ENCODE measurements around the gene HMBS.

- TF ChIP-seq GLIS1 (tag by site-specific recombination; IDR thresholded peaks at IDR 0.05) (no peak), CTCF (tag by site-specific recombination; IDR thresholded peaks at IDR 0.05) (no peak), ZNF18 (tag by site-specific recombination; IDR thresholded peaks at IDR 0.05) (no peak), SP2 (tag by site-specific recombination; IDR thresholded peaks at IDR 0.05) (no peak), ZNF76 (tag by site-specific recombination; IDR thresholded peaks at IDR 0.05; ENCODE audit: borderline replicate concordance, low read depth) (no peak), ATF2 (tag by site-specific recombination; IDR thresholded peaks at IDR 0.05; ENCODE audit: low read depth) (no peak), ZBTB8A (tag by site-specific recombination; IDR thresholded peaks at IDR 0.05) (no peak), YY1 (tag by site-specific recombination; IDR thresholded peaks at IDR 0.05) (no peak), ZEB2 (tag by site-specific recombination; IDR thresholded peaks at IDR 0.05) (no peak), TCF7L2 (IDR thresholded peaks at IDR 0.05; ENCODE audit: borderline replicate concordance, low read depth, low read length) (no peak), BCL11A (tag by site-specific recombination; IDR thresholded peaks at IDR 0.05; ENCODE audit: low read depth) (no peak), ZNF660 (tag by site-specific recombination; IDR thresholded peaks at IDR 0.05) (no peak), ZNF2 (tag by site-specific recombination; IDR thresholded peaks at IDR 0.05) (no peak)
These were observed 21.9 kb upstream of the HMBS start for GRCh38 chr11:119062779-119063178.

All from HEK293 (cell line).